OCI-LY1 (cell line): ENCODE results near the gene MED13L.

Experiments
- H2AFZ ChIP-seq: fragments of 200-600 bp; sonication (generic), shearing (Covaris generic); 2 replicates; pipeline ENCODE4 v1.6.0; 2014; ENCODE audit warnings: antibody characterized with exemption, mild to moderate bottlenecking, low read length
- H3F3A ChIP-seq: fragments of 200-600 bp; sonication (generic), shearing (Covaris generic); 2 replicates; pipeline ENCODE4 v1.6.0; 2014; ENCODE audit warnings: mild to moderate bottlenecking, antibody characterized with exemption, low read length, moderate library complexity; ENCODE audit not compliant: insufficient read depth
- H3K27ac ChIP-seq: fragments of 200-600 bp; sonication (generic); 2 replicates; pipeline ENCODE4 v1.5.1; 2014; ENCODE audit warnings: low read length, mixed run types, mild to moderate bottlenecking, low read depth; ENCODE audit not compliant: poor library complexity, severe bottlenecking
- H3K27me3 ChIP-seq: fragments of 200-600 bp; sonication (generic); 2 replicates; pipeline ENCODE4 v1.6.0; 2014; ENCODE audit warnings: antibody characterized with exemption, mild to moderate bottlenecking, low read length, moderate library complexity; ENCODE audit not compliant: insufficient read depth
- H3K36me3 ChIP-seq: fragments of 200-600 bp; sonication (generic); 2 replicates; pipeline ENCODE4 v1.6.1; 2014; ENCODE audit warnings: mild to moderate bottlenecking, antibody characterized with exemption, low read length, moderate library complexity, mixed read lengths; ENCODE audit not compliant: insufficient read depth
- H3K4me1 ChIP-seq: fragments of 200-600 bp; sonication (generic); 2 replicates; pipeline ENCODE4 v1.5.1; 2014; ENCODE audit warnings: mild to moderate bottlenecking, low read length, moderate library complexity; ENCODE audit not compliant: insufficient read depth, severe bottlenecking
- H3K4me2 ChIP-seq: fragments of 200-600 bp; sonication (generic), shearing (Covaris generic); 2 replicates; pipeline ENCODE4 v1.6.1; 2014; ENCODE audit warnings: low read length
- H3K4me3 ChIP-seq: fragments of 200-600 bp; sonication (generic); 2 replicates; pipeline ENCODE4 v1.5.1; 2014; ENCODE audit warnings: low read length, low read depth, mild to moderate bottlenecking, mixed read lengths; ENCODE audit not compliant: poor library complexity, severe bottlenecking
- H3K79me2 ChIP-seq: fragments of 200-600 bp; shearing (Covaris generic); 2 replicates; pipeline ENCODE4 v1.6.1; 2016; ENCODE audit warnings: mixed run types, low read length, mixed read lengths; ENCODE audit not compliant: insufficient read depth
- H3K9ac ChIP-seq: fragments of 200-600 bp; sonication (generic), shearing (Covaris generic); 2 replicates; pipeline ENCODE4 v1.6.1; 2014; ENCODE audit warnings: mild to moderate bottlenecking, low read length, mixed read lengths
- H3K9me2 ChIP-seq: fragments of 200-600 bp; sonication (generic), shearing (Covaris generic); 2 replicates; pipeline ENCODE4 v1.6.1; 2014; ENCODE audit warnings: low read depth, mild to moderate bottlenecking, low read length, mixed read lengths
- H3K9me3 ChIP-seq: fragments of 200-600 bp; shearing (Covaris generic); 2 replicates; pipeline ENCODE4 v1.6.1; 2014; ENCODE audit warnings: low read length, mixed read lengths
- H4K20me1 ChIP-seq: fragments of 200-600 bp; sonication (generic), shearing (Covaris generic); 2 replicates; pipeline ENCODE4 v1.6.0; 2016; ENCODE audit warnings: mild to moderate bottlenecking, low read length; ENCODE audit not compliant: insufficient read depth
- CTCF ChIP-seq: fragments of 200-600 bp; sonication (generic), shearing (Covaris generic); IDR thresholded peaks from 2 replicates; pipeline ENCODE4 v1.5.1; 2017; ENCODE audit warnings: mild to moderate bottlenecking, antibody characterized with exemption, low read length, moderate library complexity, mixed read lengths
- EZH2 ChIP-seq: fragments of 200-600 bp; sonication (generic), shearing (Covaris generic); IDR thresholded peaks from 2 replicates; pipeline ENCODE4 v1.8.0; 2017; ENCODE audit warnings: borderline replicate concordance, mixed run types, mild to moderate bottlenecking, antibody characterized with exemption, low read length, moderate library complexity, mixed read lengths

The MED13L gene

GRCh38 chr12:116160883-116161458, 116.5 kb downstream of the MED13L start:
- Histone ChIP-seq H3K36me3 (no peaks in the 10 kb centered on the region), H4K20me1 (peaks cover 2% of the 10 kb centered on the region), H3K27ac (no peak overlapping the region), H3K9ac (no peak overlapping the region), H3K9me3 (no peaks in the 10 kb centered on the region), H3K27me3 (no peaks in the 10 kb centered on the region), H2AFZ (no peak overlapping the region), H3K4me2 (no peak overlapping the region), H3K79me2 (no peaks in the 10 kb centered on the region), H3F3A (no peaks in the 10 kb centered on the region), H3K4me3 (no peak overlapping the region), H3K4me1 (no peaks in the 10 kb centered on the region), H3K9me2 (no peaks in the 10 kb centered on the region)
- TF ChIP-seq EZH2 (no peak), CTCF (no peak)

GRCh38 chr12:116160231-116160630, 117.3 kb downstream of the MED13L start:
- no peak for TF ChIP-seq CTCF
- no peaks in the 10 kb centered on the region for H3K79me2 ChIP-seq
- H3F3A ChIP-seq: no peaks in the 10 kb centered on the region
- H3K4me2 ChIP-seq: no peak overlapping the region
- no peak overlapping the region for H3K9ac ChIP-seq
- H3K4me1 ChIP-seq: no peaks in the 10 kb centered on the region
- H3K9me2 ChIP-seq: no peaks in the 10 kb centered on the region
- H3K27me3 ChIP-seq: no peaks in the 10 kb centered on the region
- no peaks in the 10 kb centered on the region for H3K9me3 ChIP-seq
- H2AFZ ChIP-seq: no peak overlapping the region
- H3K27ac ChIP-seq: no peak overlapping the region
- H4K20me1 ChIP-seq: peaks cover 2% of the 10 kb centered on the region
- no peaks in the 10 kb centered on the region for H3K36me3 ChIP-seq
- no peak overlapping the region for H3K4me3 ChIP-seq

GRCh38 chr12:116159593-116160200, 117.8 kb downstream of the MED13L start:
- peaks cover 2% of the 10 kb centered on the region for H4K20me1 ChIP-seq
- TF ChIP-seq EZH2 (no peak), CTCF (no peak)
- no peaks in the 10 kb centered on the region for H3K9me3 ChIP-seq
- H3K4me3 ChIP-seq: no peak overlapping the region
- no peaks in the 10 kb centered on the region for H3F3A ChIP-seq
- H3K79me2 ChIP-seq: no peaks in the 10 kb centered on the region
- H2AFZ ChIP-seq: no peak overlapping the region
- H3K4me2 ChIP-seq: no peak overlapping the region
- no peaks in the 10 kb centered on the region for H3K27me3 ChIP-seq
- no peaks in the 10 kb centered on the region for H3K36me3 ChIP-seq
- H3K9me2 ChIP-seq: no peaks in the 10 kb centered on the region
- H3K9ac ChIP-seq: no peak overlapping the region
- H3K4me1 ChIP-seq: no peaks in the 10 kb centered on the region
- H3K27ac ChIP-seq: no peak overlapping the region
